ENCODE measurements around the gene TFF3. TPM values are rescaled to one million over a fixed set of nuclear protein-coding genes. Genes with fewer than 3 reads are reported as not detected.

TFF3 gene
- total and polyA plus RNA-seq, 2 of the 13 experiments (the other 11 are each of a cell fraction or from before 2014, with no cell fraction given) = 14.2 to 26.9 TPM

DNA sequence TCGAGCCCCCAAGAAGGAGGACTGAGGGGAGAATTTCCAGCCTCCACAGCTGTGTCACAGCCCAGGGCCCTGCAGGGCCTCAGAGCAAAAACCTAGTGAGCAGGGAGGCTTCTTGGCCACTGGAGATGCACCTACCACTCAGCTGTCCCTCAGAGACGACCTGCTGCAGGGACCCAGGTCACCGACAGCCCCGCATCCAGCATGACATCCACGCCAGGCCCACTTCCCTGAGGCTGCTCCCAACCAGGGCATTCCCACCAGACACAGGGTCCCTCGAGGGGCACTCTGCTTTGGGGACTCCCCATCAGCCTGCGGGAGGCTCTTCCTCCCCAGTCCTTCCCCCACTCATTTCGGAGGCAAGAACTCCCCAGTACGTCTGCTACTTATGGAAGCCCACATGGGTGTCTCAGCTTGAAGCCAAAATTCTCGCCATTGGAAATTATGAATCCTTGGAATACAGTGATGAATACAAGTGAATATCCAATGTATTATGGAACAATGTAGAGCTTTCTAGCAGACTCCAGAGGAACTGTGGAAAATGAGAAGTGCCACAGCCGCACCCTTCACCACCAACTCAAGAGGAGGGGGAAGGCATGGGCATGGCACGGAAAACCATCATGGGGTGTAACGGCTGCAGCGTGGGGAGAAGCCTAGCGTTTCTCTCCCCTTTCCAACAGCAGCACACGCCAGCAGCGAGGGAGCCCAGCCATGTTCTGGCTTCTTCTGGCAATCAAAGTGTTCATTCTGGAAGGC is 6.9 kb downstream of the TFF3 start (continued):
- TF ChIP-seq, protein P1, sequence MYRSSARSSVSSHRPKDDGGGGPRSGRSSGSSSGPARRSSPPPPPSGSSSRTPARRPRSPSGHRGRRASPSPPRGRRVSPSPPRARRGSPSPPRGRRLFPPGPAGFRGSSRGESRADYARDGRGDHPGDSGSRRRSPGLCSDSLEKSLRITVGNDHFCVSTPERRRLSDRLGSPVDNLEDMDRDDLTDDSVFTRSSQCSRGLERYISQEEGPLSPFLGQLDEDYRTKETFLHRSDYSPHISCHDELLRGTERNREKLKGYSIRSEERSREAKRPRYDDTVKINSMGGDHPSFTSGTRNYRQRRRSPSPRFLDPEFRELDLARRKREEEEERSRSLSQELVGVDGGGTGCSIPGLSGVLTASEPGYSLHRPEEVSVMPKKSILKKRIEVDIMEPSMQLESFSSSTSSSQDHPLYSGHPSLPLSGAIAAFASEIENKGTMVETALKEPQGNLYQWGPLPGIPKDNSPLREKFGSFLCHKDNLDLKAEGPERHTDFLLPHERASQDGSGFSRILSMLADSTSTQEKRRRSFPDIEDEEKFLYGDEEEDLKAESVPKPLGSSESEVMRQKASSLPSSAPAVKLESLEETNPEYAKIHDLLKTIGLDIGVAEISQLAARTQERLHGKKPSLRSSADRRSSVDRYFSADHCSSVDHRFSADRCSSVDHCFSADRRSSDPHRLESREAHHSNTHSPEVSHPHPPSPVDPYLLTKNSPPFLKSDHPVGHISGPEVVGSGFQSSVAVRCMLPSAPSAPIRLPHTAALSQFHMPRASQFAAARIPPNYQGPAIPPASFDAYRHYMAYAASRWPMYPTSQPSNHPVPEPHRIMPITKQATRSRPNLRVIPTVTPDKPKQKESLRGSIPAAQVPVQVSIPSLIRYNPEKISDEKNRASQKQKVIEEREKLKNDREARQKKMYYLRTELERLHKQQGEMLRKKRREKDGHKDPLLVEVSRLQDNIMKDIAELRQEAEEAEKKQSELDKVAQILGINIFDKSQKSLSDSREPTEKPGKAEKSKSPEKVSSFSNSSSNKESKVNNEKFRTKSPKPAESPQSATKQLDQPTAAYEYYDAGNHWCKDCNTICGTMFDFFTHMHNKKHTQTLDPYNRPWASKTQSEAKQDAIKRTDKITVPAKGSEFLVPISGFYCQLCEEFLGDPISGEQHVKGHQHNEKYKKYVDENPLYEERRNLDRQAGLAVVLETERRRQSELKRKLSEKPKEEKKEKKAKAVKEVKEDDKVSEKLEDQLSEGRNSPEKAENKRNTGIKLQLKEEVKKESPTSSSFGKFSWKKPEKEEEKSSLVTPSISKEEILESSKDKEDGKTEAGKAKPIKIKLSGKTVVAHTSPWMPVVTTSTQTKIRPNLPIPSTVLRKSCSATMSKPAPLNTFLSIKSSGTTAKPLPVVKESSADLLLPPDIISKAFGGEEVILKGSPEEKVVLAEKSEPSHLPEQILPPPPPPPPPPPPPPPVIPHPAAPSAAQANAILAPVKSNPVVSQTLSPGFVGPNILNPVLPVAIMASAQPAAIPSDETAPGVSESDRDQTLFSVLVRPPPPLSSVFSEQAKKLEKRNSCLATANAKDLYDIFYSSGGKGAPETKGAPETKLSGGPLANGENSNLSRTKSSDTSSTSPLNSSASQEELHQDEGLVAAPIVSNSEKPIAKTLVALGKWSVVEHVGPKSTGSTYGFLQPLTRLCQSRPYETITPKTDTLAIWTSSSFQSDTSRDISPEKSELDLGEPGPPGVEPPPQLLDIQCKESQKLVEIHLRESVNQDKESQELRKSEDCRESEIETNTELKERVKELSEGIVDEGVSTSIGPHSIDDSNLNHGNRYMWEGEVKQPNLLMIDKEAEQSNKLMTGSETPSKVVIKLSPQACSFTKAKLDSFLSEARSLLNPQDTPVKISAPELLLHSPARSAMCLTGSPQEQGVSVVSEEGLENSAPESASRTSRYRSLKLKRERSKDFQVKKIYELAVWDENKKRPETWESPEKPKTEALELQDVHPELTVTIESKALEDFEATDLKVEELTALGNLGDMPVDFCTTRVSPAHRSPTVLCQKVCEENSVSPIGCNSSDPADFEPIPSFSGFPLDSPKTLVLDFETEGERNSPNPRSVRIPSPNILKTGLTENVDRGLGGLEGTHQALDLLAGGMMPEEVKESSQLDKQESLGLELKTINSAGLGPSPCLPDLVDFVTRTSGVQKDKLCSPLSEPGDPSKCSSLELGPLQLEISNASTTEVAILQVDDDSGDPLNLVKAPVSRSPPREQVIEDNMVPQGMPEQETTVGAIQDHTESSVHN (CRISPR knock-in tag; IDR thresholded peaks at IDR 0.05) = no peak
- TF ChIP-seq, protein P2, sequence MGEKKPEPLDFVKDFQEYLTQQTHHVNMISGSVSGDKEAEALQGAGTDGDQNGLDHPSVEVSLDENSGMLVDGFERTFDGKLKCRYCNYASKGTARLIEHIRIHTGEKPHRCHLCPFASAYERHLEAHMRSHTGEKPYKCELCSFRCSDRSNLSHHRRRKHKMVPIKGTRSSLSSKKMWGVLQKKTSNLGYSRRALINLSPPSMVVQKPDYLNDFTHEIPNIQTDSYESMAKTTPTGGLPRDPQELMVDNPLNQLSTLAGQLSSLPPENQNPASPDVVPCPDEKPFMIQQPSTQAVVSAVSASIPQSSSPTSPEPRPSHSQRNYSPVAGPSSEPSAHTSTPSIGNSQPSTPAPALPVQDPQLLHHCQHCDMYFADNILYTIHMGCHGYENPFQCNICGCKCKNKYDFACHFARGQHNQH (CRISPR knock-in tag; IDR thresholded peaks at IDR 0.05) = no peak
